Muscle of leg (tissue), 11 donors: ENCODE results near the gene COPS8. TPM values are rescaled to one million over a fixed set of nuclear protein-coding genes. Genes with fewer than 3 reads are reported as not detected.

Source experiments
- DNase-seq: peaks from one replicate; pipeline ENCODE4 v3.0.0; 2013
- H3K27ac ChIP-seq: one replicate; pipeline ENCODE4 v1.5.1; 2013; ENCODE audit warnings: mild to moderate bottlenecking, low read length, control low read depth
- H3K27me3 ChIP-seq: one replicate; pipeline ENCODE4 v1.6.1; 2013; ENCODE audit warnings: low read length; ENCODE audit not compliant: control insufficient read depth, insufficient read depth
- H3K36me3 ChIP-seq: one replicate; pipeline ENCODE4 v1.6.1; 2013; ENCODE audit warnings: low read length; ENCODE audit not compliant: control insufficient read depth, insufficient read depth
- H3K4me1 ChIP-seq: one replicate; pipeline ENCODE4 v1.6.1; 2013; ENCODE audit warnings: low read length; ENCODE audit not compliant: control insufficient read depth, insufficient read depth
- H3K4me3 ChIP-seq: one replicate; pipeline ENCODE4 v1.5.1; 2013; ENCODE audit warnings: low read length, control low read depth
- H3K9me3 ChIP-seq: replicated peaks from 2 replicates; pipeline ENCODE4 v1.6.1; 2013; ENCODE audit warnings: low read depth, low read length; ENCODE audit not compliant: control insufficient read depth
- WGBS: methylation state at CpG from one replicate; pipeline ENCODE4 v1.1.5; 2013; ENCODE audit warnings: missing lambda C conversion rate; ENCODE audit not compliant: insufficient coverage; 5-methylcytosine and 5-hydroxymethylcytosine counted together
- polyA plus RNA-seq, 8 donors: library from polyadenylated mRNA; unstranded; fragments of 120-200 nt; gene quantifications; one replicate each; pipeline versions ENCODE4 v1.2.1 to v1.2.3, GENCODE V29; 2013; ENCODE audit warnings: inconsistent platforms in 1 of 8, low replicate concordance in 1 of 8; ENCODE audit not compliant: insufficient read length in 8 of 8, insufficient read depth in 1 of 8
- total RNA-seq: library from RNA; stranded (reverse); fragments of 120-200 nt; gene quantifications from one replicate; pipeline ENCODE4 v1.2.4, GENCODE V29; 2013

The COPS8 gene
- total and polyA plus RNA-seq, 9 donors = 49.9 to 58.0 (median 55.7) TPM

DNA sequence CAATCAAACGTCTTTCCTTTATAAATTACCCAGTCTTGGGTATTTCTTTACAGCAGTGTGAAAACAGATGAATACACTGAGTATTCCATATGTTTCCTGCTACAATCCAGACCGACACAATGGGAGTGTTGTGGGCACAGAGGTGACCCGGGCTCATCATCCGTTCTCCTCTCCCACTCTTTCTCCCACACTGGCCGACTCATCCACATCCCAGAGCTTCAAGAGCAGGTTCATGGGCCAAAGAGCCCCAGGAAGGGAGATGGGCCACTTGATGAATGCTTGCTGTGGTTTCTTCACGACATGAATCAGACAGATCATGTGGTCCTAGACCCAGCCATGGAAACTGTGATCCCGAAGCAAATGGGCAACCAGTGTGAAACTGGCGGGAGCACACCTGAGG, 4.1 kb upstream of the COPS8 start:
- DNase-seq = no peak
- Histone ChIP-seq H3K9me3 (no peaks in the 10 kb centered on the region), H3K4me3 (no peak overlapping the region), H3K4me1 (peaks cover 4% of the 10 kb centered on the region), H3K27me3 (no peaks in the 10 kb centered on the region), H3K36me3 (no peaks in the 10 kb centered on the region), H3K27ac (no peak overlapping the region)
- WGBS = 91% methylated on average over 6 of the region's 8 CpGs

DNA sequence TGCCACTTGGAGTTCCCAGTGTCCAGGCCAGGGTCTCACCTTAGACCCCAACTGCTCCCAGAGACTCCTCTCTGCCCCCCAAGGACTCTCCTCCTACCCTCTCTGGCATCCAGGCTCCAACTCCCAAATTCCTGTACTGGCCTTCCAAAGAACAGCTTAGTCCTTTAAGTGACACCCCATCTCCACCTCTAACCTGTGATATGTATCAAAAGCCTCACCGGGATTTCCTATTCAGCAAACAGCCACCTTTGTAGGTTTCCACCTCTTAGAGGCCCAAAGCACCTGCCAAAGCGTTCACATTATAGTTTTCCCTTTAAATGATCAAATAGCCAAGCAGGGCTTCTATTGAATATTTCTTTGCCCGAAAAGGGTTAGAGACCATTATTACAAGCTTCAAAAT, 2.7 kb upstream of the COPS8 start:
- Histone ChIP-seq H3K4me1 (peaks cover 4% of the 10 kb centered on the region), H3K27ac (no peak overlapping the region), H3K27me3 (no peaks in the 10 kb centered on the region), H3K9me3 (no peaks in the 10 kb centered on the region), H3K4me3 (no peak overlapping the region), H3K36me3 (peaks cover 4% of the 10 kb centered on the region)
- DNase-seq = no peak
- WGBS = 93% methylated on average over 3 of the region's 3 CpGs

DNA sequence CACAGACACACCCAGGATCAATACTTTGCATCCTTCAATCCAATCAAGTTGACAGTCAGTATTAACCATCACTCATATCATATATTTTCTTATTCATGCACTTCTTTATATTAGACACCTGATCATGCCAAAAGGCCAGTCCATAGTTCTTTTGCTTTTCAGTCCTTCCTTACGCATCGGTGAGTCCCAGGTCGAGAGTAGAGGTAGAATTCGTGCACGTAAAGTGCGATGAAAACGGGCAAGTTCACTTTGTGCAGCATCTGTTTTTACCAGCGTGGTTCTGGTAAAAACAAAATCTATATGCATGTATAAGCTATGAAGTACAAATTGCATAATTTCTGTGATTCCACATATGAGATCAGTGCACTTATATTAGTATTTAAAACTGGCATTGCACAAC, 1.2 kb upstream of the COPS8 start:
- Histone ChIP-seq H3K4me3 (no peak overlapping the region), H3K9me3 (no peaks in the 10 kb centered on the region), H3K4me1 (peaks cover 4% of the 10 kb centered on the region), H3K27me3 (no peaks in the 10 kb centered on the region), H3K27ac (no peak overlapping the region), H3K36me3 (peaks cover 7% of the 10 kb centered on the region)
- no peak for DNase-seq
- 97% methylated on average over 7 of the region's 8 CpGs for WGBS

DNA sequence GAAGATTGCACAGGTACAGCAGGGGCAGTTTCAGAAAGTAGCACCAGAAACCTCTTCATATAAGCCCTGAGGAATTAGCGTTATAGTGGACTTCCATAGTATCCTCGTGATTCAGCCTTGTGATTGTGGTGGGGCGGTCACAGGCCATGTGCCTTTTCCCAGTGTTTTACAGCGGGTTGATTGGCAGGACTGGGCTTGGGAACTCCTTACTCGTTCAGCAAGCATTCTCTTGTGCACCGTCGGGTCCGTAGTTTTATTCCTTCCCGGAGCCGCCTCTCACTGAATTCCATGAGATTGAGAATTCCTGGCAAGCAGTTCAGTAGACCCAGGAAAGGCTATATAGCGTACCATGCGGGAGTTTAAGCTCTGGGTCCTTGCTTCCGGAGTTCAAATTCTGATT, 5.2 kb downstream of the COPS8 start:
- DNase-seq = no peak
- H3K9me3 ChIP-seq = no peaks in the 10 kb centered on the region
- no peak overlapping the region for H3K4me3 ChIP-seq
- 91% methylated on average over 9 of the region's 13 CpGs for WGBS
- peaks cover 33% of the 10 kb centered on the region for H3K36me3 ChIP-seq
- H3K27me3 ChIP-seq = no peaks in the 10 kb centered on the region
- no peaks in the 10 kb centered on the region for H3K4me1 ChIP-seq
- no peak overlapping the region for H3K27ac ChIP-seq

DNA sequence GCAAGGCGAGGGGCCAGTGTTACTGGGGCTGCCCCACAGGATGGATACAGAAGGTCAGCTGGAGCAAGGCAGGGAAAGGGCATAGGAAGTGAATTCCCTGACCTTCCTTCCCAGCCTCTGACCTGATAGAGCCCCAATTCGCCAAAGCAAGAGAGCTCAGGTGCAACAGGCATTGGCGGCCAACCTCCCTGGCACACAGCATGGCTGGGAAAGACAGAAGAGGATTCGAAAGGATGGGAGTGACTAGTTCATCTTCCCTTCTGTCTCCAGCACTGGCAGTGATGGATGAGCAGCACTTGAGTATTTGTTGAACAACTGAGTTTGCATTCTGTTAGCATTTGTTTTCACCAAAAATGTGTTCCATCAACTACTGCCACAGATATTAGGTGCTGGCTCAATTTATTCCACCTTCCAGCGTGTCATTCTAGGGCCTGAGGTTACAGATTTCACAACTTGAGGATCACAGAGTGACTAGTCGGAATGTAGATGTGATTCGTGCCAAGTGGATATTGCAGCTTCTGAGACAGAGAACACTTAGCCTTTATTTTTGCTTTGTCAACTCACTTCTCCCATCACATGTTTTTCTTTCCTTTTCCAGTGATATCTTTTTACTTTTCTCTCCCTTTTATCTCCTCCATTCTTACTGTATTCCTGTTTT, 6.2 kb downstream of the COPS8 start:
- WGBS = 82% methylated on average over 4 of the region's 7 CpGs

DNA sequence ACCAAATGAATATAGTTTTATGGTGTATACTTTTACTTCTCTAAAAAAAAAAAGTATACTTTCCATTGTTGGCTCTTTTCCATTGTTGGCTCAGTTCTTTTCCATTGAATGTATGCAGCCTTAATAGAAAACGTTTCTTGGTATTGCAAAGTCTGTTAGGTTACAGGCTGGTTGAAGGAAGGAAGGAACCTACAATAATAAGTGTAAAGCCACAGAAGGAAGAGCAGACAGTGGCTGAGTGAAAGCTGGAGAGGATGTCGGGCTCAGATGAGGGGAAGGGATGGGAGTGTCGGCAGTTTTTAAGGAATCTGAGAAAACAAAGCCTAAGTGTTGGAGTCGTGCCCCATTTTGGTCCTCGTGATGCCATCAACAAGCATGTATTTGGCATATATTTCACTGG, 6.8 kb downstream of the COPS8 start:
- no peak overlapping the region for H3K4me3 ChIP-seq
- peaks cover 39% of the 10 kb centered on the region for H3K36me3 ChIP-seq
- no peak for DNase-seq
- H3K27me3 ChIP-seq = no peaks in the 10 kb centered on the region
- no peak overlapping the region for H3K27ac ChIP-seq
- H3K4me1 ChIP-seq = no peaks in the 10 kb centered on the region
- 69% methylated on average over 4 of the region's 5 CpGs for WGBS
- H3K9me3 ChIP-seq = no peaks in the 10 kb centered on the region

More for the DNA sequence above, 6.2 kb downstream of the COPS8 start:
- Histone ChIP-seq H3K4me3 (no peak overlapping the region), H3K4me1 (no peaks in the 10 kb centered on the region), H3K27ac (no peak overlapping the region), H3K36me3 (peaks cover 38% of the 10 kb centered on the region), H3K9me3 (no peaks in the 10 kb centered on the region), H3K27me3 (no peaks in the 10 kb centered on the region)
- no peak for DNase-seq

DNA sequence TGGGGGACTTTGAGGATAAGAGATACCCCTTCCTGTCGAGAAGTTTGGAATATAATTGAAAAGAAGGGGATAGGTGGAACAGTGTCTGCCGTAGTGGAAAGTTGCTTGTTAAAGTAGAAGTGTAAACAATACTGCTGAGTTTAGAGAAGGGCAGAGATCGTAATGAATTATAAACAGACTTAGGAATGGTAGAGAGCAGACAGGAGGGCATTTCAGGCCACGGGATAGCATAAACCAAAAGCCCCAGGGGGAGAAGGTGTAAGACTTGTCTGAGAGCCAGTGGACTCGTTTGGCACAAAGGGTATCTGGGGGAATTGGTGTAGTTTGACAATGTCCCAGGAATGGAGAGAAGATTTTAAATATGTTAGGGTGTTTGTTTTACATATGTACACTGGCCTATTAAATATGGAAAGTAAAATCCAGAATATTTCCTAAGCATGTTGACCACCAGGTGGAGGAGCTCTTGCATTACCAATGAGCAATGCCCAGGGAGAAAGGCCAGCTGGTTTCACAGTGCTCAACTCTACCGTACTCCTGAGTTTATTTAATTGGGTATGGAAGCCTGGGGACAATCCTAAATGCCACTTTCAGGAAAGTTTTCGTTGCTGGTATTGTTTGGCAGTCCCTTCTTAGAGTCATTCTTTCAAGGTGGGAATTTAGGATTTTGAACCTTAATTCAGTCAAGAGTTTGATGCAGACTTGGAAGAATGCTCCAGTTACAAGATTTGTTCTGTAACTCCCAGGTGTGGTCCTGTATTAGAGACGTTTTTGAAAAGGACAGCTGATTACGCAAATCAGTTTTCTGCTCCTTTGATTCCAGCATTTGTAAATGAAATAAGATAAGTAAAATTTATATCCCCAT, 7.5 kb downstream of the COPS8 start:
- peaks cover 39% of the 10 kb centered on the region for H3K36me3 ChIP-seq
- H3K27ac ChIP-seq = no peak overlapping the region
- H3K9me3 ChIP-seq = no peaks in the 10 kb centered on the region
- peak; percentile 85 for DNase-seq
- 71% methylated on average over 5 of the region's 9 CpGs for WGBS
- H3K4me3 ChIP-seq = no peak overlapping the region
- H3K27me3 ChIP-seq = no peaks in the 10 kb centered on the region
- H3K4me1 ChIP-seq = no peaks in the 10 kb centered on the region

DNA sequence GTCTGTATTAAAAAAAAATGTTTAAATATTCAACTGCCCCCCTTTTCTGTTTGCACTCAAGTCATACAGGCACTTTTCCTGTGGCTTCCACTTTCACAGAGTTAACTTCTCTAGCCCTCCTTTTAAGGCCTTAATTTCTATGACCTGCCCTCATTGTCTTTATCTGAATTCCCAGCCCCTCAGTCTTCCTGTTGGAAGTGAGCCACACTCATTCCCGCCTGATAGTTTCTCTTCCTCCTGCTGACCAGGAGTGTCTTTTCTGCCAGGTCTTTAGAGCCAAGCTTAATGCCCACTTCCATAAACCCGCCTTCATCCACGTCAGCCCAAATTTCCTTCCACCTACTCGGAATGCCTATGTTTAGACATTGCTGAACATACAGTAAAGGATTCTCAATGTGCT, 10.5 kb downstream of the COPS8 start:
- H3K36me3 ChIP-seq = peaks cover 46% of the 10 kb centered on the region
- no peaks in the 10 kb centered on the region for H3K4me1 ChIP-seq
- WGBS = 29% methylated on average over 1 of the region's 4 CpGs
- H3K27me3 ChIP-seq = no peaks in the 10 kb centered on the region
- DNase-seq = peak; percentile 18
- no peaks in the 10 kb centered on the region for H3K9me3 ChIP-seq
- H3K27ac ChIP-seq = no peak overlapping the region
- H3K4me3 ChIP-seq = no peak overlapping the region

DNA sequence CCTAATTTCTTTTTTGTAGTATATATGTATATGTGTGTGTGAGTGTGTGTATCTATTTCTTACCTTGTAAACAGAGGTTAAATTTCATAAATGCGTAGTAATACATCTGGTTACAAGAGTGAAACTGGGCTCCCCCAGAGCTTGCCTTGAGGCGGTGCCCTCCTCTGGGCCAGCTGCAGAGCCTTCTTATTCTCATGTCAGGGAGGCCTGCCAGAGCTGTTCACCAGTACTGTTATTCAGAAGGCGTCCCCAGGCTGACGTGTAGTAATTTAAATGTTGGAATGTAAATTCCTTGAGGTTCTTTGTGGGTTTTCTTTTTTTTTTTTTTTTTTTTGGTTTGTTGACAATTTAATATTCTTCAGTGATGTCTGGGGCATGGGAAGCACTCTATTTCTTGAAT, 11.2 kb downstream of the COPS8 start:
- Histone ChIP-seq H3K4me3 (no peak overlapping the region), H3K27ac (no peak overlapping the region), H3K27me3 (no peaks in the 10 kb centered on the region), H3K36me3 (peaks cover 42% of the 10 kb centered on the region), H3K9me3 (no peaks in the 10 kb centered on the region), H3K4me1 (no peaks in the 10 kb centered on the region)
- 100% methylated on average over 1 of the region's 4 CpGs for WGBS
- DNase-seq = no peak

DNA sequence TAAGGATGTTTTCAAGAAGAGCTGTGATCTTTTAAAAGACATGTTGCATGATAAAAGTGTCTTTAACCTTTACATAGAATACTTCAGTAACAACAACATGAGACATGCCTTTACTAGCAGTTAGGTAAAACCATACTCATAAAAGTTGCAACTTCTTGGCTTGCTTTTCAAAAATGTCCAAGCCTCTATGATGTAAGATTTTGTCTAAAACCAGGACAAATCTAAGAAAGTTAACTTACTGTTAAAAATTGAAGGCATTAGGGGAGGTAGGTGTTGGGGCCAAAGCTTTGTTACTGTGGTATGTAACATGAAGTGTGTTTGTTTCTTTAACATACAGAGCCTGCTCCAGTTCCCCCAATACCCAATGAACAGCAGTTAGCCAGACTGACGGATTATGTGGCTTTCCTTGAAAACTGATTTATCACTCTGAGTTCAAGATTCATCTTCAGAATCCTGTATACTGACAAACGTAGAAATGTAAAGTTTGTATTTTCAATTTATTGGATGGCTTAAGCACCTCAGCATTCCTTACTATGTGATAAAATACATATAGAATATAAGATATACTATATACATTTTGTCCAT, 11.7 kb downstream of the COPS8 start:
- no peaks in the 10 kb centered on the region for H3K4me1 ChIP-seq
- whole genome bisulfite sequencing = no CpG with 5 or more reads among the region's 2 CpGs
- H3K27ac ChIP-seq = no peak overlapping the region

More for the DNA sequence above, 11.7 kb downstream of the COPS8 start:
- no peak for DNase-seq
- no peak overlapping the region for H3K4me3 ChIP-seq
- H3K27me3 ChIP-seq = no peaks in the 10 kb centered on the region
- no peaks in the 10 kb centered on the region for H3K9me3 ChIP-seq
- H3K36me3 ChIP-seq = peaks cover 40% of the 10 kb centered on the region
